Measurements from ENCODE around the gene SH3GLB2.
A peak's percentile ranks its signal among the peaks of the same experiment; 100 is the strongest.

Gene SH3GLB2

GRCh38 chr9:129028192-129028966, at the start of gene SH3GLB2:
Gene SH3GLB2 (minus strand): TSS chr9:129028331. CDS start chr9:129028154, 177 bp downstream.
- peak; percentile 97 for DNase-seq (ENCODE audit: low spot score)

GRCh38 chr9:129077236-129077635, 49.1 kb upstream of the SH3GLB2 start:
- DNase-seq (ENCODE audit: low spot score) = no peak

GRCh38 chr9:129076640-129077037, 48.5 kb upstream of the SH3GLB2 start:
- DNase-seq (ENCODE audit: low spot score) = no peak

GRCh38 chr9:129075996-129076639, 48.0 kb upstream of the SH3GLB2 start:
- DNase-seq (ENCODE audit: low spot score) = no peak

- no peak for DNase-seq (ENCODE audit: low spot score)
These were observed 46.0 kb upstream of the SH3GLB2 start for GRCh38 chr9:129074106-129074505.

- DNase-seq (ENCODE audit: low spot score) = no peak
These were observed 45.3 kb upstream of the SH3GLB2 start for GRCh38 chr9:129073404-129073803.

DNA sequence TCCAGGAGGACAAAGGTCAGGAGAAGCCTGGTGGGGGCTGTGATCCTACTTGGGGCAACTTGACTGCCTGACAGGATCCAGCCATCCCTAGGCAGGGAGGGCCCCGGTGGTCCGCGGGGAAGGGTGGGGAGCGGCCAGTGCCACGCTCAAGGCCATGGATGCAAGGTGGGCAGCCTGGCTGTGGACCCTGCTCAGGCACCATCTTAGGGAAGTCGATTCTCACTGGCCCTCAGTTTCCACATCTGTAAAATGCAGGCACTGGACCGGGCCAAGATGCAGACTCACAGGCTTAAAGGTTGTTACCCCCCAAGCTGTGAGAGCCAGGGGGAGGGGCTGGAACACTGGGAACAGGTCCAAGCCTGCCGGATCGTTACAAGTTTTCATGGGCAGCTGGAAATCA, 44.0 kb upstream of the SH3GLB2 start:
- no peak for DNase-seq (ENCODE audit: low spot score)

GRCh38 chr9:129071526-129072126, 43.5 kb upstream of the SH3GLB2 start:
- no peak for DNase-seq (ENCODE audit: low spot score)

DNA sequence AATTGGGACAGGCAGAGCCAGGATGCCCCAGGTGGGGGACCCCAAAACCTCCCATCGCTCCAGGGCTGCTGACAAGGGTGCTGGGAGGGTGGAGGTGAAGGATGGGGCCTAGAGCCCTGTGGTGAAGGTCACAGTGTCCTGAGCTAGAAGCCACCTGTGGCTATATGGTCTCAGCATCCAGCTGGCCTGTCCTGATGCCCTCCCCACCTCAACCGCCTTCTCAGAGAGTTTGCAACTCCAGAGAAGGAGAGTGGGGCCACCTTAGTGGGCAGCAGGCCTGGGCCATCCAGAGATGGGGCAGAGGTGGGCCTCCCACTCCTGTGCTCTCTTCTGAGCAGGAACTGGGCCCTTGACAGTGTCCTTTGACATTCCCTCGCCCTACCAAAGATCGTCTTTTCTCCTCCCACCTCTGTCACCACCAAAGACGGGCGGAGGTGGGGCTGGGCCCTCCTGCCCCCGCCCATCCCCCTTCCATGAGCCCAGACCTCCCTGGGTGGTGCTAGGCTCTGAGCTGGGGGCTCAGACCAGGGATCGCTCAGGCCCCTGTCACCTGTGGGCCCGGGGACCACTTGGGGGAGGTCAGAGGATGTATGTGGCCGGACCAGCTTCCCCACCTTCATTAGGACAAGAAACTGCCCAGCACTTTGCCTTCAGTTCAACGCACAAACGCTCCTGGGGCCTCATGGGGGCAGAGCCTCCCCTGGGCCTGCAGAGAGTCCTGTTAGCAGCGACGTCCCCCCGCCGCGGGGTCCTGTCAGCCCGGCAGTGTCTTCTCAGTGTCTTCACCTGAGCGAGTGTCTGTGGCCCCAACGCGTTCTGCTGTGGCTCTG, 42.8 kb upstream of the SH3GLB2 start:
- DNase-seq (ENCODE audit: low spot score) = no peak

DNA sequence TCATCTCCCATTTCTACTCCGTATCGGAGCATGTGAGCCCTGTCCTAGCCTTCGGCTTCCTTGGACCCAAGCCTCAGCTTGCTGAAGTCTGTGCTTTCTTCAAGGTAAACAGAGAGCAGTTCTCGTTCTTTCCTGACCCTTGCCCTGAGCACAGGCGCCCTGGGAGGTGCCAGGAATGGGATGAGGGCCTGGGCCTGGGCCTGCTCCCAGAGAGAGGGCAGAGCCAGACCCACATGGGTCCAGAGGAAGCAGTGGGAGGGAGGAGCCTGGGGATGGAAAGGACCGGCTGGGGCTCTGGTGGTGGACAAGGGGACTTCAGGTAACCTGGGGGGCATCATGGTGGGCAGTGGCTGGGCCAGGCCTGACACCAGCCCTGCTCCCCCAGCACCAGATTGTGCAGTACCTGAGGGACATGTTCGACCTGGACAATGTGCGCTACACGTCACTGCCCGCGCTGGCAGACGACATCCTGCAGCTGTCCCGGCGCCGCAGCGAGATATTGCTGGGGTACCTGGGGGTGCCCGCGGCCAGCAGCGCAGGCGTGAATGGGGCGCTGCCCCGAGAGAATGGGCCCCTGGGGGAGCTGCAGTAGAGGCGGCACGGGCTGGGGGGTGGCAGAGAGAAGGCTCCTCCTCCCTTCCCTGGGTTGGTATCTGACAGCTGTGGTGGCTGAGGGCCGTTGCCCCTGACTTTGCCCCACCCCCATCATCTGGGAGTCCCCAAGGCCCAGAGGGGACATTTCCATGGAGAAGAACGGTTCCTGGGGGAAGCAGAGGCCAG, 41.9 kb upstream of the SH3GLB2 start:
- DNase-seq (ENCODE audit: low spot score) = no peak

- DNase-seq (ENCODE audit: low spot score) = peak; percentile 41
These were observed 41.1 kb upstream of the SH3GLB2 start for GRCh38 chr9:129068990-129069861.

DNA sequence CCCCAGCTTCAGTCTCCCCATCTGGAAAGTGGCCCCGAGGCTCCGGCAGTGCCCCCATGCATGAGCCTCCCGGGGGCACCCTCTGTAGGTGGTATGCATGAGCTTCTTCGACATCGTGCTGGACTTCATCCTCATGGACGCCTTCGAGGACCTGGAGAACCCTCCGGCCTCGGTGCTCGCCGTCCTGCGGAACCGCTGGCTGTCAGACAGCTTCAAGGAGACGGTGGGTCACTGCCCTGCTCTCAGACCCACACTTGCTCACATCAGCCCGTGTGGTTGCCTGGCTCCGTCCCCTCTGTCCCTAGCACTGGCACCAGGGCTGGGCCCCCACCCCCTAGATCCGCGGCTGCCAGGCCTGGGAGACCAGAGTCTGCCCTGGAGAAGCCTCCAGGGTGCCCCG, 40.0 kb upstream of the SH3GLB2 start:
- DNase-seq (ENCODE audit: low spot score) = no peak

DNA sequence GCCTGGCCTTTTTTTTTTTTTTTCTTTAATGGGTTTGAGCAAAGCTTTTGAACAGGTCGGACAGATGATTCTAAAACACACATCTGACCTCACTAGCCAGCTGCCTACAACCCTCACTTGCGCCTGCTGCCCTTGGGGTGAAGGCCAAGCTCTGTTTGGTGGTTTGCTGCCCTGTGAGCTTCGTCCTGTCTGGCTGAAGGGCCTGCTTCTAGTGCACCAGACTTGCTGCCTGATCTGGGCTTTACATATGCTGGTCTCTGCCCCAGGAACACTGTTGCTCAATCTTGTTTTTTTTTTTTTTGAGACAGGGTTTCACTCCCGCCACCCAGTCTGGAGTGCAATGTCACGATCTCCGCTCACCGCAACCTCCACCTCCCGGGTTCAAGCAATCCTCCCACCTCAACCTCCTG, 36.4 kb upstream of the SH3GLB2 start:
- DNase-seq (ENCODE audit: low spot score) = no peak

DNA sequence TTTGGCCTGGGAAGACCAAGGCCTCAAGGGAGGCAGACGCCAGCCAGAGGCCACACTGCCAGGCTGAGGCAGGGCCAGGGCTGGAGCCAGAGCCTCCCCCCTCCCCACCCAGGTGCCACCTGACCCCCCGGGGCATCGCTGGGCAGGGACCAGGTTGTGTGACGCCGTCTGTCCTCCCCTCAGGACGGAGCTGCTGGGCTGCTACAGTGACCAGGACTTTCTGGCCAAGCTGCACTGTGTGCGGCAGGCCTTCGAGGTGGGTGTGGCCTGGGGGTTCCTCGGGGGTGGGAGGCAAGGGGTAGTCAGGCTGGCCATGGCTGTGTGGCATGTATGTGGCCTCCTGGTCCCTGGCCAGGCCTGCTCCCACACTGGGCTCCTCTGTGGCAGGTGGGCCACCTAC, 34.9 kb upstream of the SH3GLB2 start:
- DNase-seq (ENCODE audit: low spot score) = no peak

- DNase-seq (ENCODE audit: low spot score) = no peak
These were observed 32.9 kb upstream of the SH3GLB2 start for GRCh38 chr9:129060991-129061390.

- DNase-seq (ENCODE audit: low spot score) = no peak
These were observed 32.0 kb upstream of the SH3GLB2 start for GRCh38 chr9:129059796-129060785.

DNA sequence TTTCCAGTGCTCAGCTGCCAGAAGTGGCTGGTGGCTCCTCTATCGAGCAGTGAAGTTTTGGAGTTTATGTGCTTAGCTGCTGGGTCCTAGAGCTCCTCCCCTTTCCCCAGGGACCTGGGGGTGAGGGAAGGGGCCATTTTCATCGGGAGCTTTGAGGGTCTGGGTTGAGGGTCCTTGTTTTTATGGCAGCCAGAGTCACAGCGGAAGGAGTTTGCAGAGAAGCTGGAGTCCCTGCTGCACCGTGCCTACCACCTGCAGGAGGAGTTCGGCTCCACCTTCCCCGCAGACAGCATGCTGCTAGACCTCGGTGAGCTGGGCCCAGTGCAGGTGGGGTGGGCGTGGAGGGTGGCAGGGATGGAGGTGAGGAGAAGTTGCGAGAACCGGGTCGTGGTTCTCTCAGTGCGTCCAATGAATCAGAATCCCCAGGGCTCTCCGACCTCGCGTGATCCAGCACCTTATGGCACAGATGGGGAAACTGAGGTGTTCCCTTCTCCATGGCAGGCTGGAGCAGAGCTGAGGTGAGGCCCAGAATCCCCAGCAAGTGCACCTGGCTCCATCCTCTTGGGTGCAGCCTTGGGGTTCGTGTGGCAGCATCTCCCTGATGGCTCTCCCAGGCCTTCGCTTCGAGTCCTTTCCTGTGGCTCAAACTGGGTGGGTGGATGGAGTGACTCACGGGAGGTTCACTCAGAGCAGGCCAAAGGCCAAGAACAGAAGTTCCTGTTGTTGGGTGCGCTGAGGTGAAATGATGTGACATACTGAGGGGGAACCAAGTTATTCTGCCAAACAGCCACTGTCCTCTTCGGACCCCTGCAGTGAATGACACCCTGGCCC, 31.0 kb upstream of the SH3GLB2 start:
- DNase-seq (ENCODE audit: low spot score) = no peak

DNA sequence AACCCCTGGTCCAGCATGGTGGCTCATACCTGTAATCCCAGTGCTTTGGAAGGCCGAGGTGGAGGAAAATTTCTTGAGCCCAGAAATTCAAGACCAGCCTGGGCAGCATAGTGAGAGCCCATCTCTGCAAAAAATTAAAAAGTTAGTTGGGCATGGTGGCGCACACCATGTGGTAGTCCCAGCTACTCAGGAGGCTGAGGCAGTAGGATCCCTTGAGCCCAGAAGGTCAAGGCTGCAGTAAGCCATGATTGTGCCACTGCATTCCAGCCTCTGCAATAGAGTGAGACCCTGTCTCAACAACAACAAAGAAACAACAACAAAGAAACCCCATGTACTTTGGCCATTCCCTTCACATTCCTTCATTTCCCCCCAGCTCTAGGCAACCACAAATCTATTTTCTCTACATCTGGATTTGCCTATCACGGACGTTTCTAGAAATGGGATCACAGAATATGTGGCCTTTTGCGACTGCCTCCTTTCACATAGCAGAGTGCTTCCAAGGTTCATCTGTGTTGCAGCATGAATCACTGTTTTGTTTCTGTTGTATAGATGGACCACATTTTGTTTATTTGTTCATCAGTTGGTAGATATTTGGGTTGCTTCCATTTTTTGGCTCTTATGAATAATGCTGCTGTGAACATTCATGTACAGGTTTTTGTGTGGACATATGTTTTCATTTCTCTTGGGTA, 26.2 kb upstream of the SH3GLB2 start:
- no peak for DNase-seq (ENCODE audit: low spot score)

Measured in activated CD4-positive, alpha-beta T cell treated with anti-CD3 and anti-CD28 coated beads, Interleukin-2, Interleukin-4, amounts not matched to agents 100 ng/mL and 50 ng/mL, durations not matched to agents 16 hours and 8 hours (primary cell).